Spleen (tissue), 11 donors: ENCODE measurements around the gene BIVM. TPM values are rescaled to one million over a fixed set of nuclear protein-coding genes. Genes with fewer than 3 reads are reported as not detected.

Source experiments
- DNase-seq: peaks from one replicate; pipeline ENCODE4 v3.0.0-alpha.2; 2020
- H3K27ac ChIP-seq, 8 donors: fragments of 200-600 bp; sonication (generic) in 7 of 8; 1 replicate in 4 of 8; 2 replicates in 4 of 8; pipeline versions ENCODE4 v1.5.0 to v1.8.0; 2016 to 2021; ENCODE audit warnings: inconsistent platforms in 4 of 8, mild to moderate bottlenecking in 4 of 8, moderate library complexity in 1 of 8
- H3K27me3 ChIP-seq, 7 donors: fragments of 200-600 bp; sonication (generic) in 6 of 7; replicated peaks in 1 of 7; 1 replicate in 4 of 7; 2 replicates in 3 of 7; pipeline versions ENCODE4 v1.5.0 to v1.8.0; 2016 to 2021; ENCODE audit warnings: inconsistent platforms in 3 of 7, mild to moderate bottlenecking in 1 of 7
- H3K36me3 ChIP-seq, 6 donors: fragments of 200-600 bp; sonication (generic) in 5 of 6; 1 replicate in 4 of 6; 2 replicates in 2 of 6; pipeline versions ENCODE4 v1.5.0 to v1.8.0; 2016 to 2021; ENCODE audit warnings: inconsistent platforms in 2 of 6
- H3K4me1 ChIP-seq, 6 donors: fragments of 200-600 bp; sonication (generic) in 5 of 6; 1 replicate in 3 of 6; 2 replicates in 3 of 6; pipeline versions ENCODE4 v1.5.0 to v1.8.0; 2016 to 2021; ENCODE audit warnings: inconsistent platforms in 3 of 6
- H3K4me3 ChIP-seq, 8 donors: fragments of 200-600 bp; sonication (generic) in 7 of 8; 1 replicate in 4 of 8; 2 replicates in 4 of 8; pipeline versions ENCODE4 v1.5.0 to v1.8.0; 2016 to 2021; ENCODE audit warnings: inconsistent platforms in 4 of 8, mild to moderate bottlenecking in 4 of 8, moderate library complexity in 2 of 8
- H3K9me3 ChIP-seq, 8 donors: fragments of 200-600 bp; sonication (generic) in 7 of 8; 1 replicate in 4 of 8; 2 replicates in 4 of 8; pipeline versions ENCODE4 v1.5.0 to v1.8.0; 2016 to 2021; ENCODE audit warnings: inconsistent platforms in 4 of 8
- CTCF ChIP-seq, 11 experiments: fragments of 200-600 bp in 7 of 11; fragments of 450-650 bp in 4 of 11; sonication (generic) in 4 of 11; IDR thresholded peaks in 8 of 11; conservative IDR thresholded peaks in 3 of 11; 1 replicate in 7 of 11; 2 replicates in 4 of 11; pipeline versions ENCODE4 v1.4.0 to v1.8.0; 2016 to 2021; ENCODE audit warnings: antibody characterized with exemption in 11 of 11, inconsistent platforms in 4 of 11, mild to moderate bottlenecking in 1 of 11
- POLR2A ChIP-seq, 3 donors: fragments of 450-650 bp; IDR thresholded peaks; one replicate each; pipeline ENCODE4 v1.5.1; 2017; ENCODE audit warnings: antibody characterized with exemption in 3 of 3, mild to moderate bottlenecking in 1 of 3
- POLR2AphosphoS5 ChIP-seq, 3 donors: sonication (generic); formaldehyde crosslinking; IDR thresholded peaks; one replicate each; pipeline ENCODE4 v1.5.1; 2017; ENCODE audit warnings: antibody characterized with exemption in 3 of 3
- WGBS, 5 donors: extraction: QIAGEN DNeasy Blood & Tissue Kit in 3 of 5; methylation state at CpG; one replicate each; pipeline versions ENCODE4 v1.1.5 to v1.1.7; 2013 to 2018; 5-methylcytosine and 5-hydroxymethylcytosine counted together
- intact Hi-C: fragments of 100-400 bp; cut with DNase I; formaldehyde crosslinking; loops from one replicate; pipeline ENCODE4 v1.15.0; 2023; ENCODE audit warnings: low total_unique reads
- polyA plus RNA-seq, 3 donors: library from polyadenylated mRNA; stranded (reverse); fragments of 200-250 nt; gene quantifications; one replicate each; pipeline ENCODE4 v1.2.1, GENCODE V29; 2013
- total RNA-seq, 7 donors: library from RNA; depleted of rRNA in 3 of 7; stranded (reverse); fragments of >200 nt in 3 of 7; fragmentation: NEBNext Ultra II Directional in 4 of 7; extraction: Animal tissue kit (Norgen Biotek cat#: 25700) in 4 of 7; gene quantifications; one replicate each; pipeline versions ENCODE4 v1.1.0 to v1.2.1, GENCODE V29; 2016 to 2021
- donor health status: healthy with polysubstance abuse.
- donor health status: DM: no; HTN: no; CAD: no; lungs with moderate emphysema.
- donor health status: DM: no; HTN: no; CAD: no.
- donor health status: Bipolar disorder and iron deficiency.
- donor health status: healthy.
- donor health status: DM: no; HTN: no; CAD: no.
- donor health status: DM: yes; HTN: yes; CAD: no.

BIVM gene
- total and polyA plus RNA-seq, 10 donors, result 6.0 to 30.4 (median 15.6) TPM

GRCh38 chr13:102761071-102761470 is 37.8 kb upstream of the BIVM start:
- H3K27me3 ChIP-seq, result no peaks in the 10 kb centered on the region
- DNase-seq, result no peak
- no peak for TF ChIP-seq POLR2A (IDR thresholded peaks at IDR 0.05)
- TF ChIP-seq CTCF (IDR thresholded peaks at IDR 0.05 in 8 of 11, conservative IDR thresholded peaks at IDR 0.05 in 3 of 11), result no peak
- TF ChIP-seq POLR2AphosphoS5 (IDR thresholded peaks at IDR 0.05), result no peak
- peaks cover 0 to 11% (median 0%) of the 10 kb centered on the region in 6 donors for H3K36me3 ChIP-seq
- no peak overlapping the region for H3K27ac ChIP-seq
- no peak overlapping the region for H3K4me3 ChIP-seq
- WGBS, 5 donors, result 90 to 100% (median 93%) methylated on average over 1 of the region's 1 CpG
- no peaks in the 10 kb centered on the region for H3K4me1 ChIP-seq
- no peaks in the 10 kb centered on the region for H3K9me3 ChIP-seq
- intact Hi-C loops, result no loop called here

GRCh38 chr13:102763741-102764140 is 35.2 kb upstream of the BIVM start:
- no peak overlapping the region for H3K4me3 ChIP-seq
- no peaks in the 10 kb centered on the region for H3K9me3 ChIP-seq
- DNase-seq, result no peak
- no peaks in the 10 kb centered on the region for H3K27me3 ChIP-seq
- H3K4me1 ChIP-seq, result no peaks in the 10 kb centered on the region
- TF ChIP-seq CTCF (IDR thresholded peaks at IDR 0.05 in 8 of 11, conservative IDR thresholded peaks at IDR 0.05 in 3 of 11) (no peak), POLR2AphosphoS5 (IDR thresholded peaks at IDR 0.05) (no peak), POLR2A (IDR thresholded peaks at IDR 0.05) (no peak)
- intact Hi-C loops, result no loop called here
- H3K27ac ChIP-seq, result no peak overlapping the region
- H3K36me3 ChIP-seq, result peaks cover 0 to 31% (median 0%) of the 10 kb centered on the region in 6 donors
- 86 to 100% (median 93%) methylated on average over 1 of the region's 1 CpG for WGBS, 5 donors

GRCh38 chr13:102768909-102769308 is 30.0 kb upstream of the BIVM start:
- Histone ChIP-seq H3K4me3 (no peak overlapping the region), H3K4me1 (peaks cover 4 to 25% (median 19%) of the 10 kb centered on the region in 6 donors), H3K36me3 (peaks cover 0 to 31% (median 0%) of the 10 kb centered on the region in 6 donors), H3K27ac (no peak overlapping the region), H3K27me3 (no peaks in the 10 kb centered on the region), H3K9me3 (no peaks in the 10 kb centered on the region)
- WGBS, 5 donors, result 58 to 80% (median 72%) methylated on average over 2 of the region's 2 CpGs
- intact Hi-C loops, result no loop called here
- TF ChIP-seq CTCF (IDR thresholded peaks at IDR 0.05 in 8 of 11, conservative IDR thresholded peaks at IDR 0.05 in 3 of 11), result no peak
- TF ChIP-seq POLR2A (IDR thresholded peaks at IDR 0.05), result no peak
- TF ChIP-seq POLR2AphosphoS5 (IDR thresholded peaks at IDR 0.05), result no peak
- no peak for DNase-seq

GRCh38 chr13:102769679-102770078 is 29.2 kb upstream of the BIVM start:
- DNase-seq, result no peak
- 77 to 82% (median 80%) methylated on average over 4 of the region's 4 CpGs for WGBS, 5 donors
- peaks cover 0 to 31% (median 0%) of the 10 kb centered on the region in 6 donors for H3K36me3 ChIP-seq
- H3K4me3 ChIP-seq, result no peak overlapping the region
- H3K4me1 ChIP-seq, result peaks cover 8 to 33% (median 23%) of the 10 kb centered on the region in 6 donors
- intact Hi-C loops, result loop anchor here (10.0 kb wide), 1 partner anchor 175 kb away; the partner anchor contains the start of gene TPP2
- TF ChIP-seq POLR2A (IDR thresholded peaks at IDR 0.05), result no peak
- TF ChIP-seq CTCF (IDR thresholded peaks at IDR 0.05 in 8 of 11, conservative IDR thresholded peaks at IDR 0.05 in 3 of 11), result no peak
- H3K27me3 ChIP-seq, result no peaks in the 10 kb centered on the region
- H3K9me3 ChIP-seq, result no peaks in the 10 kb centered on the region
- H3K27ac ChIP-seq, result no peak overlapping the region
